ENCODE measurements around the gene PNKP. TPM values are rescaled to one million over a fixed set of nuclear protein-coding genes. Genes with fewer than 3 reads are reported as not detected.
A peak's percentile ranks its signal among the peaks of the same experiment; 100 is the strongest.

PNKP gene
- 61.2 TPM for polyA plus RNA-seq
- long read RNA-seq, donor 1, partial matches to known transcripts = 0 of 2 reads
- long read RNA-seq, donor 1, other reads (novel, unspliced or antisense) = 0 of 2 reads
- long read RNA-seq, donor 2, partial matches to known transcripts = 5 of 13 reads
- long read RNA-seq, donor 2, other reads (novel, unspliced or antisense) = 0 of 13 reads
- long read RNA-seq, donor 3, transcript PNKP-201 (17 exons, 2,041 nt) = major isoform, 9 of 37 reads
- long read RNA-seq, donor 3, partial matches to known transcripts = 18 of 37 reads
- long read RNA-seq, donor 3, other reads (novel, unspliced or antisense) = 6 of 37 reads
- long read RNA-seq, donor 4 = 0 reads
- long read RNA-seq, donor 5 = 0 reads
- long read RNA-seq, donor 6, partial matches to known transcripts = 0 of 7 reads
- long read RNA-seq, donor 6, other reads (novel, unspliced or antisense) = 0 of 7 reads
- long read RNA-seq, donor 7, transcript PNKP-201 (17 exons, 2,041 nt) = major isoform, 5 of 6 reads
- long read RNA-seq, donor 7, partial matches to known transcripts = 0 of 6 reads
- long read RNA-seq, donor 7, other reads (novel, unspliced or antisense) = 0 of 6 reads
- long read RNA-seq, donor 8, partial matches to known transcripts = 0 of 8 reads
- long read RNA-seq, donor 8, other reads (novel, unspliced or antisense) = 0 of 8 reads
- long read RNA-seq, donor 9, partial matches to known transcripts = 0 of 6 reads
- long read RNA-seq, donor 9, other reads (novel, unspliced or antisense) = 0 of 6 reads
- long read RNA-seq, donor 10, partial matches to known transcripts = 0 of 8 reads
- long read RNA-seq, donor 10, other reads (novel, unspliced or antisense) = 0 of 8 reads
- long read RNA-seq, donor 11, partial matches to known transcripts = 0 of 5 reads
- long read RNA-seq, donor 11, other reads (novel, unspliced or antisense) = 0 of 5 reads

DNA sequence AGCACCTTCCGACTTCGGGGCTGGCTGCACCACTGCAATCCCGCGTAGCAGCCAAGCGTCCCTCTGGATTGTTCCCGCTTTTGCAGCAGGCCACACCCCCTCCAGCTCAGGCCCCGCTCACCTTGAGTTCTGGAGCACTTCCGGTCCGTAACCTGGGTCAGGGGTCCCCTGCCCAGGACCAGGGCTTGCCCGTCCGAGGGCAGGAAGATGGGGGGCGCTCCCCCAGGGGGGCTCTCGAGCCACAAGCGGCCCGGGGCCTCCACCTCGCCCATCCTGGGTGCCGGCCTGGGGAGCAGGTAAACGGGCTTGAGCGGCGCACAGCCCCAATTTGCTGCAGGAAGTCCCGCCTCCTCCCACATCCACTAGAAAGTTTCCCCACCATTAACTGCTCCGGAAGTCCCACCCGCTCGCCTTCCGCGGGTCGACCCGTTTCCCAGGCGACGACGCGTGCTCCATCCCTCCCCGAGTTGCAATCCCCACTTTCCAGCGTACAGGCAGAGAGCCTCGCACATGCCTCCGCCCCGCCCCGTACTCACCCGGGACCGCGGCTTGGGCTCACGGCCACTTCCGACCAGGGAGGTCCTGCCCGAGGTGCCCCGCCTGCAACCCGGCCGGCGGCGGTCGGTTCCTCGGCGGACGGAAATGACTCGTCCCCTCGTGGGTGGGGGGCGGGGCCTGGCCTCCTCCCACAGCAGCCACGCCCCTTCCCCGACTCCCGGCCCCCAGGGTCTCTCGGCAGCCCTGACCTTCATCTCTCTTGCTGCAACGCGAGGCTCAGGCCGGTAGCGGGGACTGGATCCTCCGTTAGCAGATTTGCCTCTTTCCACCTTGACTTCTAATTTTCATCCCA lies at the start of gene PNKP:
TSS of gene PNKP (minus strand) at position 644 of the 850 bp plus-strand sequence. CDS start at position 272, 372 bp downstream.
- peak; percentile 92 to 98 for DNase-seq
- H3K9me3 ChIP-seq (ENCODE audit: control insufficient read depth, low read depth, low read length) = peaks cover 2% of the 10 kb centered on the region
- peak within 1 kb of the TSS; percentile 97 for H3K4me3 ChIP-seq (ENCODE audit: low read length)
- H3K27ac ChIP-seq (ENCODE audit: low read length) = peak within 1 kb of the TSS; percentile 99
- peaks cover 35% of the 10 kb centered on the region for H3K36me3 ChIP-seq (ENCODE audit: control insufficient read depth, insufficient read depth, low read length)
- peaks cover 30% of the 10 kb centered on the region for H3K4me1 ChIP-seq (ENCODE audit: control insufficient read depth, insufficient read depth, low read length)
- no peaks in the 10 kb centered on the region for H3K27me3 ChIP-seq (ENCODE audit: control insufficient read depth, insufficient read depth, low read length)
- WGBS (ENCODE audit: insufficient coverage, low lambda C conversion rate) = no CpG with 5 or more reads among the region's 65 CpGs

DNA sequence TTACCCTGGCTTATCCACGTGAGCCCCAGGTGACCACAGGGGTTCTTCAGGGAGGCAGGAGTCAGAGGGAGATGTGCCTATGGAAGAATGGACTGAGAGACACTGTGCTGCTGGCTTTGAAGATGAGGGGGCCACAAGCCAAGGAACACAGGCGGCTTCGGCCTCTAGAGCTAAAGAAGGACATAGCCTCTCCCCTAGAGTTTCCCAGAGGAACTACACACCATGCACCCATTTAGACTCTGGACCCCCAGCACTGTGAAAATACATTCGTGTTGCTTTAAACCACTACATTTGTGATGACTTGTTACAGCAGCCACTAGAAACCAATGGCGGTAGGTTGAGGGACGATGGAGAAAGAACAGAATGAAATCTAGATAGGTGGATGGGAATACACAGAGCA lies 47.9 kb upstream of the PNKP start:
- no peak overlapping the region for H3K27ac ChIP-seq (ENCODE audit: low read length)
- peaks cover 51% of the 10 kb centered on the region for H3K36me3 ChIP-seq (ENCODE audit: control insufficient read depth, insufficient read depth, low read length)
- no peak for DNase-seq
- peaks cover 6% of the 10 kb centered on the region for H3K4me1 ChIP-seq (ENCODE audit: control insufficient read depth, insufficient read depth, low read length)
- no peaks in the 10 kb centered on the region for H3K9me3 ChIP-seq (ENCODE audit: control insufficient read depth, low read depth, low read length)
- H3K4me3 ChIP-seq (ENCODE audit: low read length) = no peak overlapping the region
- no peaks in the 10 kb centered on the region for H3K27me3 ChIP-seq (ENCODE audit: control insufficient read depth, insufficient read depth, low read length)
- 100% methylated on average over 3 of the region's 6 CpGs for WGBS (ENCODE audit: insufficient coverage, low lambda C conversion rate)

DNA sequence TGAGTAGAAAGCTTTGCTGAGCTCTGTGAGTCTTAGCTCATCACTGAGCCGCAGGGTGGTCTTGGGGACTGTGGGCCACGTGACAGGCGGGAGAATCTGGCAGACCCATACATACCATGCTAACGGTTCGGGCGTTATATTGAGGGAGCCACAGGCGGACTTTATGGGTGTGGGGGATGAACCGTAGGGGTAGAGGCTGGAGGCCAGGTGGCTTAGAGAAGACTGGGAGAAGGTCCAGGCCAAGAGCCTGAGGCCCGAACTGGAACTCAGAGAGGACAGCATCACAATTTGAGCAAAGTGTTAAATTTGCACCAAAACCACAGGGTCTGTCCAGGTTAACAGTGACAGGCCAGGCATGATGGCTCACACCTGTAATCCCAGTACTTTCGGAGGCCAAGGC lies 46.3 kb upstream of the PNKP start:
- Histone ChIP-seq H3K27me3 (ENCODE audit: control insufficient read depth, insufficient read depth, low read length) (no peaks in the 10 kb centered on the region), H3K36me3 (ENCODE audit: control insufficient read depth, insufficient read depth, low read length) (peaks cover 56% of the 10 kb centered on the region), H3K4me3 (ENCODE audit: low read length) (no peak overlapping the region), H3K9me3 (ENCODE audit: control insufficient read depth, low read depth, low read length) (no peaks in the 10 kb centered on the region), H3K4me1 (ENCODE audit: control insufficient read depth, insufficient read depth, low read length) (peaks cover 6% of the 10 kb centered on the region), H3K27ac (ENCODE audit: low read length) (no peak overlapping the region)
- DNase-seq = no peak
- WGBS (ENCODE audit: insufficient coverage, low lambda C conversion rate) = no CpG with 5 or more reads among the region's 10 CpGs

DNA sequence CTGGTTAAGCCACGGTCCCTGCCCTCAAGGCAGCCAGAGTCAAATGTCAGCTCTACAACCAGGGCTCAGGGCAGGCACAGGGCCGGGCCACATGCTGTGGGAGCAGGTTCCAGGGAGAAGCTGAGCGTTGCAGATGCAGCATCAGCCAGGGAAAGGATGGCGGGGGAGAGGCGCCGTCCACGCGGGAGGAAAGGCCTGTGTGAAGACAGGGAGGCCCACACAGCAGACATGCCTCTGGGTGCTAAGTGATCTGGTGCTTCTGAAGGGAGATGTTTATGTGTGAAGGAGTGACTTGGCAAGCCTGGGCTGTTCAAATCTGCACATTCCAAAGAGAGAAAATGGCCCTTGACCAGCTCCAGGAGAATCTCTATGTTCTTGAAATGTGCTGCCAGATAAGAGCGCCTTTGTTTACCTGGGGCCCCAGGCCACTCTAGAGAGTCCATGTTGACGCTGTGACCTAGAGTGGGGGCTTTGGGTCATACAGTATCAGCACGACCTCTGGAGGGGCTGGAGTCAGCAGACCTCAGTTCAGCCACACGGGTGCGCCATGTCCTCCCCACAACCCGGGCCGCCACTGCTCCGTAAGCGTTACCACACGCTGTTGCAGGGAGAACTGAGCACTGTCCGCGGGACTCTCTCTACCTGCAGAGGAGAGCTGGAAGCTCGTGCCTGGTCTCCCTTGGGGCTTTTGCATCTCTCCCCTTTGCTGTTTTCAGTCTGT lies 45.7 kb upstream of the PNKP start:
- H3K9me3 ChIP-seq (ENCODE audit: control insufficient read depth, low read depth, low read length) = no peaks in the 10 kb centered on the region
- WGBS (ENCODE audit: insufficient coverage, low lambda C conversion rate) = no CpG with 5 or more reads among the region's 21 CpGs
- H3K27me3 ChIP-seq (ENCODE audit: control insufficient read depth, insufficient read depth, low read length) = no peaks in the 10 kb centered on the region
- peaks cover 57% of the 10 kb centered on the region for H3K36me3 ChIP-seq (ENCODE audit: control insufficient read depth, insufficient read depth, low read length)
- H3K4me3 ChIP-seq (ENCODE audit: low read length) = no peak overlapping the region
- no peak overlapping the region for H3K27ac ChIP-seq (ENCODE audit: low read length)
- DNase-seq = peak in 1 of 2 donors; percentile 43
- peaks cover 6% of the 10 kb centered on the region for H3K4me1 ChIP-seq (ENCODE audit: control insufficient read depth, insufficient read depth, low read length)

DNA sequence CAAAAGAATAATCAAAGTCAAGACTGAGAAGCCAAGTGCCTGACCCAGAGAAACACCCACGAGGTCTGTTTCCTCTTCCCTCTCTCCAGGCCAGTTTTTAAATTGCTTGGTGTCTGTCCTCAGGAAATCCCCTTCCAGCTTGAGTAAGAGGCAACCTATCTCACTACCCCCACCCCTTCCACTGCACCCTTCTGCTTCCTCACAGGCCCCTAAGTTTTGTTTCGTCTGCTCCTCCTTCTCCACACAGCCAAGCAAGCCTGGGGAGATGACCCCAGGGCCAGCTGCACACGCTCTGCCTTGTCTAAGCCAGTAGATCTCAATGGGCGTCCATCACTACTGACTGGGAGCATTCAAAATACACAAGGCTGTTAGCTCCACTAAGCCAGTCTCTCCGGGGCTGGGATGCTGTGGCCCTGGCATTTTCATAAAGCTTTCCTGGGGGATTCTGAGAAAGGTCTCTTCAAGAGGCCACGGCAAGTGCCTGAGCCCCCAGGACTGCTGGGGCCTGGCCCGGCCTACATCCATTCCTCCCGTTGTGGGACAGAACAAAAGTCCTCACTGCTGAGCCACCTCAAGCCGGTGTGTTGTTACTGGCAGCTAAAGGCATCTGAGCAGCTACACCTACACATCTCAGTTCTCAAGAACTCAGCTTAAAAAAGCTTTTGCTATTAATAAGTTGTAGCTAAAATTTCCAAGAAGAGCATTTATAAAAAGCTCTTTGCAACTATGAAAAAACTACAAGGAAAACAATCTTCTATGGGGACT lies 44.2 kb upstream of the PNKP start:
- no peak overlapping the region for H3K4me3 ChIP-seq (ENCODE audit: low read length)
- no peaks in the 10 kb centered on the region for H3K27me3 ChIP-seq (ENCODE audit: control insufficient read depth, insufficient read depth, low read length)
- H3K9me3 ChIP-seq (ENCODE audit: control insufficient read depth, low read depth, low read length) = no peaks in the 10 kb centered on the region
- H3K4me1 ChIP-seq (ENCODE audit: control insufficient read depth, insufficient read depth, low read length) = peaks cover 6% of the 10 kb centered on the region
- H3K36me3 ChIP-seq (ENCODE audit: control insufficient read depth, insufficient read depth, low read length) = peaks cover 59% of the 10 kb centered on the region
- no CpG with 5 or more reads among the region's 9 CpGs for WGBS (ENCODE audit: insufficient coverage, low lambda C conversion rate)
- no peak for DNase-seq
- H3K27ac ChIP-seq (ENCODE audit: low read length) = no peak overlapping the region

DNA sequence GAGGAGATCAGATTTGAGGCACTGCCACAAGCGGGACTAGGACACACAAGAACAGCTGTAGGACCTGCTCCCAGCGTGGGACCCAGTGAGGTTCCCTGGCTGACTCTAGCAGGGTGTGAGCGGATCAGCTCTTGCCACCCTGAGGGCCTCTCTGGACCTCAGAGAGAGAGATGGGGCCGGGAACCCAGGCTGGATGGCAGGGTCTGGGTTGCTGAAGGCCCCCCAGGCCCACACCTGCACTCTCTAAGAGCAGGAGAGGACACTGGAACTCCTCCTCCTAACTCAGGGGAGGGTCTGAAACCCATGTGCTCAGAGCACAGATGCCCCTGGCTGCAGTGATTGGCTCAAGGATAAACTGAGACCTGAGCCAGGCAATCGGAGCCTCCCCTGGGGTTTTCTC lies 42.8 kb upstream of the PNKP start:
- Histone ChIP-seq H3K4me1 (ENCODE audit: control insufficient read depth, insufficient read depth, low read length) (peaks cover 6% of the 10 kb centered on the region), H3K36me3 (ENCODE audit: control insufficient read depth, insufficient read depth, low read length) (peaks cover 53% of the 10 kb centered on the region), H3K27me3 (ENCODE audit: control insufficient read depth, insufficient read depth, low read length) (no peaks in the 10 kb centered on the region), H3K9me3 (ENCODE audit: control insufficient read depth, low read depth, low read length) (no peaks in the 10 kb centered on the region), H3K4me3 (ENCODE audit: low read length) (no peak overlapping the region), H3K27ac (ENCODE audit: low read length) (no peak overlapping the region)
- no CpG with 5 or more reads among the region's 5 CpGs for WGBS (ENCODE audit: insufficient coverage, low lambda C conversion rate)
- no peak for DNase-seq

DNA sequence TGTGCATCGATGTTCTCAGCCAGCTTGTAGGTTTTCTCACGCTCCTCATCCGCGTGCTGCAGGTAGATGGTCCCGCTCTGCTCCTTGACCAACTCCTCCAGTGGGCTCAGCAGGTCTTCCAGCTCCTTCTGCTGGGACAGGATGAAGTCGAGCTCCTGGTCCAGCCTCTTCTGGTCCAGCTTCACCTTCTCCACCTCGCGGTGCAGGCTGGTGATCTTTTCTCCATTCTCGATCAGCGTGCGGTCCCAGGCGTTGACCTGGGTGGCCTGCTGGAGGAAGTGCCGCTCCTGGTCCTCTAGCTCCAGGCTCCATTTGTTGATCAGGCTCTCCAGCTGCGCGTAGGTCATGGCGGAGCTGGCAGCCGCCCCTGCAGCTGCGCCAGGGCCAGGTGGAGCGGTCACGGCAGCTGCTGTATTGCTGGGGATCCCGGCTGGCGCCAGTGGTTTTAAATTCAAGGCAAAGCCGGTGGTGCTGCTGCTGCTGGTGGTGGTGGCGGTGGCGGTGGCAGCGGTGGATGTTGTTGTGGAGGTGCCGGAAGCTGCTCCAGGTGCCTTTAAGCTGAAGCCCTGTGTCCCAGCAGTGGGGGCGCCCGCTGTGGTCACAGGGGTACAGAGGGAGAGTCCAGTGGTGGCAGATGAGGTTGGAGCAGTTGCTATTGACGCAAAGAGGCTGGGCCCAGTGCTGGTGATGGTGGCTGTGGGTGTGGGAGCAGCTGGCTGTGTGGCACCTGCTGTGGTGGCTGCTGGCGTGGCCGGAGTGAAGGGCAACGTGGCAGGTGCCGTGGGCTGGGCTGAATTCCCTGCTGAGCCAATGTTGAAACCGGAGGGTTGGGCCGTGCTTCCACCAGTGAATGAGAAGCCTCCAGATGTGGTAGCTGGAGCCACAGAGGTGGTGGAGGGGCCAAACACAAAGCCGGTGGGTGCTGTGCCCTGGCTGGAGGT lies 41.4 kb upstream of the PNKP start:
- H3K36me3 ChIP-seq (ENCODE audit: control insufficient read depth, insufficient read depth, low read length) = peaks cover 48% of the 10 kb centered on the region
- no peaks in the 10 kb centered on the region for H3K9me3 ChIP-seq (ENCODE audit: control insufficient read depth, low read depth, low read length)
- peaks cover 6% of the 10 kb centered on the region for H3K4me1 ChIP-seq (ENCODE audit: control insufficient read depth, insufficient read depth, low read length)
- WGBS (ENCODE audit: insufficient coverage, low lambda C conversion rate) = 100% methylated on average over 1 of the region's 37 CpGs
- H3K27me3 ChIP-seq (ENCODE audit: control insufficient read depth, insufficient read depth, low read length) = no peaks in the 10 kb centered on the region
- no peak for DNase-seq
- H3K27ac ChIP-seq (ENCODE audit: low read length) = no peak overlapping the region
- no peak overlapping the region for H3K4me3 ChIP-seq (ENCODE audit: low read length)

DNA sequence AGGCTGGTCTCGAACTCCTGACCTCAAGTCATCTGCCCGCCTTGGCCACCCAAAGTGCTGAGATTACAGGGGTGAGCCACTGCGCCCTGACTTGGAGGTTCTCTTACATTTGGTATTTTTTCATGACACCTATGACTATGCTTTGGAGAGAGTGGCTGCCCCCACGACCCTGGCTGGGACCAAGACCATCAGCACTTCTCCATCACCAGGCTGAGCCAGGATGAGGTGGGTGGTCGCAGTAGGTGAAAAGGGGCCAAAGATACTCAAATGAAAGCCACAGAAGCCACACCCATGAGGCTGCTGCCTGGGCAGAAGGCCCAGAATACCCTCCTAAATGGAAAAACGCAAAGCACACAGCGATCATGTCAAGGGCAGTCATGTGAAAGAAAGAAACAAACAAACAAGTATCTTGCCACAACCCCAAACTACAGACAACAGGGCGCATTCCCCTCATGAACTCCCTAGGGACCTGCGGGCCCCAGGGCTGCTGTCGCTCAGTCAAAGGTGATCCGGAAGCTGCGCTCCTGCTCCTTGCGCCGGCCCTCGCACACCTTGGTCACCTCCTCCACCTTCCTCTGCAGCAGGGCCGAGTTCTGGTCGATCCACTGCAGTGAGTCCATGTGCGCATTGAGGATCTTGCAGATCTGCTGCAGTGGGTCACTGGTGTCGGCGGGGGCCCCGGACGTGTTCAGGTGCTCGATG lies 40.5 kb upstream of the PNKP start:
- no peak for DNase-seq
- no CpG with 5 or more reads among the region's 23 CpGs for WGBS (ENCODE audit: insufficient coverage, low lambda C conversion rate)
- Histone ChIP-seq H3K4me1 (ENCODE audit: control insufficient read depth, insufficient read depth, low read length) (peaks cover 2% of the 10 kb centered on the region), H3K27ac (ENCODE audit: low read length) (no peak overlapping the region), H3K27me3 (ENCODE audit: control insufficient read depth, insufficient read depth, low read length) (no peaks in the 10 kb centered on the region), H3K36me3 (ENCODE audit: control insufficient read depth, insufficient read depth, low read length) (peaks cover 41% of the 10 kb centered on the region), H3K9me3 (ENCODE audit: control insufficient read depth, low read depth, low read length) (no peaks in the 10 kb centered on the region), H3K4me3 (ENCODE audit: low read length) (no peak overlapping the region)
